NCI-H748 (cell line): ENCODE measurements around the gene BCR.
"Not testable (repeated sequence)": the region's sequence is repeated elsewhere in the genome, so short reads cannot be mapped to it uniquely, and the experiment has no call there.

Experiments
- DNase-seq: peaks from one replicate; lab custom pipeline; 2025; ENCODE audit not compliant: unreplicated experiment; lab: John Stamatoyannopoulos, UW

The BCR gene

DNA sequence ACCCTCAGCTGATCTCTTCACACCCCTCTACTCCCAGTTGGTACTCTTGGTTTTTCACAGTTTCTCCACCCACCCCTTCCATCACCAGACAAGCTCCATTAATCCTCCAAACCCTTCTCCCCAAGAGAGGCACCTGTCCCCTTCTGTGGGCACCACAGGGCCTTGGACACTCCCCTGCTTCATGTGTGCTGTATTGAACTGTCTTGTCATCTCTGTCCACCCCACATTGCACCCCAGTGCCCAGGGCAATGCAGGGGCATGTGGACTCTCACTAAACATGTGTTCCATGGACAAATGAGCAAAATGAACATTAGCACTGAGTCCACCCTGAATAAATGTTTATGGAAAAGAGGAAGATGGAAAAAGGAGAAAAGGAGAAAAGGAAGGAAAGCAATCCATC is 181.4 kb downstream of the BCR start:
- DNase-seq, result no peak

DNA sequence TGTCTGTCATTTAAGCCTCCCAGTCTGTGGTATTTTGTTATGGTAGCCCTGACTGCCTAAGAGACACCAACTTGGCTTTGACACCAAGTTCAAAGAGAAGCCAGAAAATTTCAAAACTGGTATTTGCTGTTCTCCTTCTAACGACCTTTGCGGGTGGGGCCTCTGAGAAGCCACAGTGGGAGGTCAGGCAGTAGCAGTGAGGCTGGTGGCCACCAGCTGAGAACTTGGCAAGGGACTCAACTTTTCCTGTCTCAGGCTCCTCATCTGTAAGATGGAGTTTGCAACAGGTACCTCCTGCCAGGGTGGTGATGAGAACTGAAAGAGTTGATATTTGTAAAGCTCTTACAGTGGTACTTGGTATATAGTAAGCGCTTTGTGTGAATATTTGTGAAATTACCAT is 183.4 kb downstream of the BCR start:
- DNase-seq, result no peak

DNA sequence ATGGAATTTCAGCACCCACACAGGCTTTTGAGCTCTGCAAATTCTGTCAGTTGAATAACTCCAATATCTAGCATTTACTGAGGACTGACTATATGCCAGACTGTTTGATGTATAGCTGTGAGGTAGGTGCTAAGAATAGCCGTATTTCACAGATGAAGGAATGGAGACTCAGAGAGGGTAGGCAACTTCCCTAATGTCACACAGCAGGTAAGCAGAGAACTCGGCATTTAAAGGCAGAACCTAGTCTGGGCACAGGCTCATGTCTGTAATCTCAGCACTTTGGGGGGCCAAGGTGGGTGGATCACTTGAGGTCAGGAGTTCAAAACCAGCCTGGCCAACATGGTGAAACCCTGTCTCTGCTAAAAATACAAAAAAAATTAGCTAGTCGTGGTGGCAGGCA is 184.1 kb downstream of the BCR start:
- DNase-seq, result no peak

DNA sequence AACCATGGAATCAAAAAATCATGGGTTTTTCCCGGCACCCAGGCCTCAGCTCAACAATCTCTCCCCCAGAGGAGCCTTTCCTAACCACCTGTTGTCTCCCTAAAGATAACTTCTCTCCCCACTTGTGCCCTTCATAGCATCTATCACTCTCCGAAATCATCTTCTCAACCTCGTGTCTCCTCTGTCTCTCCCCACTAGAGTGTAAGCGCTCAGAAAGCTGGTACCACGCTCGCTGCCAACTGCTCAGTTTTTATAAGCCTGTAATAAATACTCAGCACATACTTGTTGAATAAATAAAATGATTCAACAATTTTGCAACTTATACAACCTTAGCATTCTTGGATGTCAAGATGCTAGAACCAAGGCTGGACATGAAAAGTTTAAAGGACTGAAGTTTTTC is 185.2 kb downstream of the BCR start:
- DNase-seq, result no peak

DNA sequence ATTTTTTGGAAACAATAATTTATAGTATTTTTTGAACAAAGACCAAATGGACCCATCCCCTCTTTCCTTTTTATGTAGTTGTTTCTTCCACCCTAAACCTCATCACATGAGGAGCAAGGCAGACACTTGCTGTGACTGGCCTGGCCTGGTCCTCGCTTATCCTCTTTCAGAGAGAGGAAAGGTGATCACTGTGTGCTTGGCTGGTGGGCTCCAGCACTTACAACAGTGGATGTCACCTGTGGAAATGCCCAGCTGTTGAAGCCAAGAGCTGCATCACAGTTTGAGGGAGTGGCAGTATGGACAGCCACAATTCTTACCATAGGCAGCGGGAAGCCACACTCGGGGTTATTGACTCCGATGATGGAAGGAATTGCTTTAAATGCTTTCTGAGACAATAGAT is 185.7 kb downstream of the BCR start:
- DNase-seq, result no peak

DNA sequence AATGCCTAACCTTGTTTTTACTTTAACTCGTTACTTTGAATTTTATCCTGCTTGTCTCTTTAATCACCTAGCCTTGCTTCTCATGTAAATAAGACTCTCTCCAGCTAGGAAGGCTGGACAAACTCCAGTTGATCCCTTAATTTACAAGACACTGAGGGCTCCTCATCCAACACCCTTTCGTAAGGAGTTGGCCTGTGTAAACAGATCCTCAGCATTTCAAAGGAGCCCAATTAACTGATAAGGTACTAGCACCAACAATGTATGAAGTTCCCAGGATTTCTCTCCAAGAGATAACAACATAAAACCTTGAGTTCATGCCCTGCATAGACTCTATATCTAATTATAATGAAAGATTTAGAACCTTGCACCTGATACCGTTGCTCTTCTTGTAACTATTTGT is 186.9 kb downstream of the BCR start:
- DNase-seq, result not testable (repeated sequence)
